ENCODE measurements around the gene PML. TPM values are rescaled to one million over a fixed set of nuclear protein-coding genes. Genes with fewer than 3 reads are reported as not detected.

PML gene
- total RNA-seq, 1 donor from 2014 or later, result 24.6 TPM

GRCh38 chr15:73994912-73995622 is 551 bp downstream of the PML start:
- DNase-seq (ENCODE audit: low spot score), result no peak
- intact Hi-C loops (cut with DNase I), result no loop called here

DNA sequence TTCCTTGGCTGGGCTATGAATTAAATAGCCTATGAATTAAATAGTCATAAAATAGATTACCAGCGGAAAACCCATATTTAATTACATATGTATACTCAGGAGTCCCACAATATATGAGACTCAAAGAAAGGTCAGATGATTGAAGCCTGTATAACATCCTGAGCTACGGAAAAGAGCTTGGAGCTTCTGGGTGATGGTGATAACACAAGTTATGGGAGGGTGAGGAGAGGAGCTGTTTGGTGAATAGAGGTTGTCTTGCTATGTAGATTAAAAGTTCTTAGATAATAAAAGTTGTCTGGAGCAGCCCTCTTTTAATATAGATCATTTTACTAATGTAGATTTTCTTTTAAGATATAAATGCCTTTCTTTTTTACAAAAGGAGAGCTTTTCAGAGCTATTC is 1.8 kb downstream of the PML start:
- no peak for DNase-seq (ENCODE audit: low spot score)
- intact Hi-C loops (cut with DNase I), result no loop called here

DNA sequence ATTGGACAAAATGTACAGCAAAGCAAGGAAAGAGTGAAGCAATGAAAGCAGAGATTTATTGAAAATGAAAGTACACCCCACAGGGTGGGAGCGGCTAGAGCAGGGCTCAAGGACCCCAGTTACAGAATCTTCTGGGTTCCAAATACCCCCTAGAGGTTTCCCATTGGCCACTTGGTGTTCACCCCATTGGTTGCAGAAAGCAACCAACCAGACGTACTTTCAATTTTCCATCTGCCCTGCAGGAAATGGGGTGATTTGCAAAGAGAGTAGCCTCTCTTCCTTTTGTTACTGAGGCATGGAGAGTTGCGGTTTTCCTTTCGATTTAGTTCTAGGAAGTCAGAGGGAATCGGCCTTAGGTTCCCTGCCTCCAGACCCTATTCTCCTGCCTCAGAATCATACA is 2.4 kb downstream of the PML start:
- intact Hi-C loops (cut with DNase I), result no loop called here
- no peak for DNase-seq (ENCODE audit: low spot score)

GRCh38 chr15:73997986-73998385 is 3.5 kb downstream of the PML start:
- no peak for DNase-seq (ENCODE audit: low spot score)
- intact Hi-C loops (cut with DNase I), result no loop called here

DNA sequence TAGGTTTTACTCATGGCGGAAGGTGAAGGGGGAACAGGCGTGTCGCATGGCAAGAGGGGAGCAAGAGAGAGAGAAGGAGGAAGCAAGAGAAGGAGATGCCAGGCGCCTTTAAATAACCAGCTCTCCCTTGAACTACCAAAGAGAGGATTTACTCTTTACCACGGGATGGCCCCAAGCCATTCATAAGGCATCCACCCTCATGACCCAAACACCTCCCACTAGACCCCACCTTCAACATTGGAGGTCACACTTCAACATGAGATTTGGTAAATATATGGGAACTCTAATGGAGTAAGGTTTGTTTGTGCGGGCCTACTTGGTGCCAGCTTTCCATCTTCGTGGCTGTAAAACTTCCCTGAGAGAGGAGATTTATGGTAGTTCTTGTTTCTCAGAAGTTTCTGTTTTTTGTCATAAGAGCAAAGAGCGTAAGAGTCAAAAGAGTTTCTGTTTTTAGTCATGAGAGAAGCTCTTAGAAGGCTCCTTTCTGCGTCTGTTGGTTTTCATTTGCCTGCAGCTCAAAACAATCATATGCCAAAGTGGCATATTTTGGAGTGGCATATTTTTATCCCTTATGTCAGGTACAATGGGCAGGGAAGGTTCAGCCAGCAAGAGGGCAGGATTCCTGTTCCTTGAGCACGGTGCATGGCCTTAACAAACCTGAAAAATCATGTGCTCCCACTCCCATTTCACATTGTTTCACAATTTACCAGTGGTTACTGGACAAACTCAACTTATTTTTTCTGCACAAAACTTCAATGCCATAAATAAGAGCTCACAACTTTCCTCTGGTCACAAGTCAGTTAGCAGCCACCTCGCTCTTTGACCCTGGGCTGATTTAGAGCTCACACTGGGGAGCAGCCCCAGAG is 12.5 kb downstream of the PML start:
- intact Hi-C loops (cut with DNase I), result no loop called here
- no peak for DNase-seq (ENCODE audit: low spot score)

DNA sequence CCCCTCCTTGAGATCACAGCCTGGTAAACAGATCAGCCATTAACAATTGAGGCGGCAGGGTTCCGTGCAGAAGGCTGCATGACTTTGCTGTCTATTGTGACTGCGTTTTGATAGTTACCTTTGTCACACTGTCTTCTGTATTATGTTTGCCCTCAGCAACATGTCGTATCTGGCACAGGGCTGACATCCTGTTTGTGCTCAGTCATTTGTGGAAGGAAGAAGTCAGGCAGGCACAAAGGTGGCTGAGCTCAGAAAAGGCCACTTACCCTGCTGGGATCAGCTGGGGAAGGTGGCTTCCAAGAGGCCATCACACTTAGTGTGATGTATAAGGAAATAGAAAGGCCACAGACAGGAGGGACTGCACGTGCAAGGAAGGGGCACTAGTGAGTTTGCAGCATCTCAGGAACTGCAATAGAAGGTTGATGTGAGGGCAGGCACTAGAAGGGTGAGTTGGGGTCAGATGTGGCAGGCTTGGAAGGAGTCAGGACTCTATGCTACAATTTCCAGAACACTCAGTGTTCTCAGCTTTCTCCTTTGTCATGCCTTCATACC is 13.4 kb downstream of the PML start:
- intact Hi-C loops (cut with DNase I), result no loop called here
- DNase-seq (ENCODE audit: low spot score), result no peak

GRCh38 chr15:74008901-74009300 is 14.4 kb downstream of the PML start:
- intact Hi-C loops (cut with DNase I), result no loop called here
- DNase-seq (ENCODE audit: low spot score), result no peak

- intact Hi-C loops (cut with DNase I), result no loop called here
- DNase-seq (ENCODE audit: low spot score), result no peak
These were observed 16.5 kb downstream of the PML start for GRCh38 chr15:74010929-74011540.

- intact Hi-C loops (cut with DNase I), result no loop called here
- DNase-seq (ENCODE audit: low spot score), result no peak
These were observed 17.1 kb downstream of the PML start for GRCh38 chr15:74011610-74012009.

- intact Hi-C loops (cut with DNase I), result no loop called here
- DNase-seq (ENCODE audit: low spot score), result no peak
These were observed 18.9 kb downstream of the PML start for GRCh38 chr15:74013374-74013894.

- intact Hi-C loops (cut with DNase I), result no loop called here
- DNase-seq (ENCODE audit: low spot score), result no peak
These were observed 25.2 kb downstream of the PML start for GRCh38 chr15:74019734-74020133.

- DNase-seq (ENCODE audit: low spot score), result no peak
- intact Hi-C loops (cut with DNase I), result no loop called here
These were observed 28.4 kb downstream of the PML start for GRCh38 chr15:74022706-74023470.

DNA sequence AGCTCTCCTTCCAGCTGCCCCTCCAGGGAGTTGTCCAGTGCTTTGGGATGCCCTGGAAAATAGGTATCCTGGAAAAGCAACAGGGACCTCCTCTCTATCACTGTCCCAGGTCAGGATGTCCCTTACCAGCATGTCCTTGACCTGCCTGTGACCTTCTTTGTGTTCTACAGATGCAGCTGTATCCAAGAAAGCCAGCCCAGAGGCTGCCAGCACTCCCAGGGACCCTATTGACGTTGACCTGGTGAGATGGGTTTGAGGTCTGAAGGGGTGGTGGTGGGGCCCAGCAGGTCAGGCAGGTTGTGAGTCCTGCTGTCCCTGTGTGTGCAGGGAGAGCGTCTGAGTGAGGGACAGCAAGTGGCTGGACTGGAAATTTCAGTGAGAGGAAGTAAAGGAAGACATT is 30.2 kb downstream of the PML start:
- DNase-seq (ENCODE audit: low spot score), result no peak
- intact Hi-C loops (cut with DNase I), result no loop called here

DNA sequence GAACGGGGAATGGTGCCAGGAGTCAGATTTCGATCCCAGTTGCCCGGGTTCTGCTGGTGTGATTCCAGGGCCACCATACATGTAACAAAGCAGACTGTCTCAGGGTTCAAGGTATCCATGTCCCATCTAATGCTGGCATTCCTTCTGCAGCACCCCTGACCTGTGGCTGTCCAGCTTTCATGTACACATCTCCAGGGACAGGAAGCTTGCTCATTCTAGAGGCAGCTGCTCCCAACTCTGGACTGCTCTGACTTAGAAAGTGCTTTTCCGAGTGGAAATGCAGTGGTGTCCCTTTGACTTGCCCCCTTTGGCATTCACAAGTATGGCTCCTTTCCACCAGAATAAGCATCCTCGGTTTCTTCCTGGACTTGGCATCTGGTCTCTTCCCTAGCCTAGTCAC is 30.9 kb downstream of the PML start:
- no peak for DNase-seq (ENCODE audit: low spot score)
- intact Hi-C loops (cut with DNase I), result no loop called here

- no peak for DNase-seq (ENCODE audit: low spot score)
- intact Hi-C loops (cut with DNase I), result no loop called here
These were observed 33.2 kb downstream of the PML start for GRCh38 chr15:74027688-74028087.

DNA sequence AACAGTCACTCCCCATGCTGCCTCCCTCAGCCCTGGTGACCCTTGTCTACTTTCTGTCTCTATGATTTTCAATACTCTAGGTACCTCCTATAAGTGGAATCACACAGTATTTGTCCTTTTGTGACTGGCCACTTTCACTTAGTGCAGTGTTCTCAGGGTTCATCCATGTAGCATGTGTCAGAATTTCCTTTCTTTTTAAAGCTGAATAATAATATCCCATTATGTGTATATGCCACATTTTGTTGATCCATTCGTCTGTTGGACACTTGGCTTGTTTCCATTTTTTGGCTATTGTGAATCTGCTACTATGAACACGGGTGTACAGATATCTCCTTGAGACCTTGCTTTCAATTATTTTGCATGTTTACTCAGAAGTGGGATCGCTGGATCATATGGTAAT is 34.1 kb downstream of the PML start:
- intact Hi-C loops (cut with DNase I), result no loop called here
- DNase-seq (ENCODE audit: low spot score), result no peak

DNA sequence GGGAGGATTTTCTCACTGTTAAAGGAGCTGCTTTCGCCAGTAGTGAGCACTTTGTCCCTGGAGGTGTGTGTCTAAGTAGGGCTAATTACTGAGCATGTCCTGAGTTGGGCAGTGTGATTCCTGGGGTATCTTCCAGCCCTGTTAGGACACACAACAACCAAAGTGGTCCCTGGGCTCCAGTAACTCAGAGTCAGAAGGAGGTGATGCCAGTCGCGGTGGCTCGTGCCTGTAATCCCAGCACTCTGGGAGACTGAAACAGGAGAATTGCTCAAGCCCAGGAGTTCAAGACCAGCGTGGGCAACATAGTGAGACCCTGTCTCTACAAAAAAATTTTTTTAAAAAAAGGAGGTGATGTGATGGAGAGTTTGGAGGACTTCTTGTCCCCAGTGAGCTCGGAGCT is 37.5 kb downstream of the PML start:
- intact Hi-C loops (cut with DNase I), result no loop called here
- no peak for DNase-seq (ENCODE audit: low spot score)

DNA sequence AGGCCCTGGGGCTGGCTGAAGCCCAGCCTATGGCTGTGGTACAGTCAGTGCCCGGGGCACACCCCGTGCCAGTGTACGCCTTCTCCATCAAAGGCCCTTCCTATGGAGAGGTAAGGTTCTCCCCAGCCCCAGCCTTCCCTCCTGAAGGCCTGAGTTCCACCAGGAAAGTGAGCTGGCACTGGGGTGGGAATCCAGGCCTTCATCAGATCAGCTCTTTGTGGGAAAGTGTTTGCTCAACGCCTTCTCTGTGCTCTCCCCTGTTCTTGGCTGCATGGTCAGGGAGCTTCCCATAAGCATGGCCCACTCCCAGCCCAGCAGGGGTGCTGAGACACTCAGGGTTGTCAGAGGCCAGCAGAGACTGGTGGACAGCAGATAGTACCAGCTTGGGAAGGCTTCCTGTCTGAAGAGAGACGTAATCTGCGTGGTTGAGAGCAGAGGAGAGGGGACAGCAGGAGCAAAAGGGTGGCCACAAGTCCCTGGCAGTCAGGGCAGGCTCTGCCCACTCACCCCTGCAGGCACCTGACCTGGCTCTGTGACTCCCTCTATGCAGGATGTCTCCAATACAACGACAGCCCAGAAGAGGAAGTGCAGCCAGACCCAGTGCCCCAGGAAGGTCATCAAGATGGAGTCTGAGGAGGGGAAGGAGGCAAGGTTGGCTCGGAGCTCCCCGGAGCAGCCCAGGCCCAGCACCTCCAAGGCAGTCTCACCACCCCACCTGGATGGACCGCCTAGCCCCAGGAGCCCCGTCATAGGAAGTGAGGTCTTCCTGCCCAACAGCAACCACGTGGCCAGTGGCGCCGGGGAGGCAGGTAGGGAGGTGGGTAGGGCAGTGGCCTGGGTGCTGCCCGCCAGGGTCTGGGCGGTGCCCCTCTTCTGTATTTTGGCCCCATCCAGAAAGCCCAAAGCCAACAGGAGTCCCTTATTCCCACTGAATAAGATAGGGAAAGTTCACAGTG is 38.4 kb downstream of the PML start:
- intact Hi-C loops (cut with DNase I), result no loop called here
- DNase-seq (ENCODE audit: low spot score), result no peak

Measured in cardiac septum (tissue), 1 donor.